ENCODE results near the gene PRR30. TPM values are rescaled to one million over a fixed set of nuclear protein-coding genes. Genes with fewer than 3 reads are reported as not detected.

The PRR30 gene
- polyA plus RNA-seq, 1 of the 3 experiments (the other 2 are of a cell fraction), result not detected

- Histone ChIP-seq H3K36me3 (replicated peaks in 1 of 2; ENCODE audit: control insufficient read depth in 1 of 2, insufficient read depth in 2 of 2, low read length in 1 of 2) (peaks cover 9 to 32% of the 10 kb centered on the region in 2 experiments), H3K9me3 (no peaks in the 10 kb centered on the region), H3K9ac (peak within 1 kb of the TSS; percentile 83), H3K9me2 (no peaks in the 10 kb centered on the region), H3K27me3 (ENCODE audit: insufficient read depth) (0 out of 2 replicates have a peak, but pooled peaks cover 1% of the 10 kb centered on the region), H3K79me2 (ENCODE audit: insufficient read depth) (peaks cover 21% of the 10 kb centered on the region), H2AFZ (ENCODE audit: low read depth) (peak within 1 kb of the TSS; percentile 88), H3K27ac (ENCODE audit: low read depth in 2 of 2, low read length in 1 of 2) (peak within 1 kb of the TSS; percentile 55 to 71; a peak in 3 of 4 replicates), H3K4me2 (peak within 1 kb of the TSS; percentile 91), H4K20me1 (ENCODE audit: insufficient read depth) (peaks cover 9% of the 10 kb centered on the region; the same call in 1 of the 2 replicates), H3K4me3 (ENCODE audit: low read depth in 2 of 2, low read length in 1 of 2) (peak within 1 kb of the TSS; percentile 94 to 97), H3F3A (replicated peaks; ENCODE audit: insufficient read depth) (no peaks in the 10 kb centered on the region), H3K4me1 (ENCODE audit: control insufficient read depth in 1 of 2, insufficient read depth in 2 of 2, low read depth in 1 of 2, low read length in 1 of 2) (peaks cover 7 to 14% of the 10 kb centered on the region in 2 experiments; a peak in 3 of 4 replicates)
- CTCF ChIA-PET, result interaction anchor here (0.8 to 6.3 kb wide), 24 partner anchors 9 to 173 kb away, joined by 3 to 43 read pairs (median 4); partner anchors contain the start of genes ABHD1, CGREF1, EMILIN1 and TCF23
- peak; percentile 100 for DNase-seq
- WGBS (ENCODE audit: low lambda C conversion rate), result 3% methylated on average over 26 of the region's 86 CpGs
- POLR2A ChIA-PET, result interaction anchor here (0.6 to 2.6 kb wide), 8 partner anchors 10 to 73 kb away, joined by 3 to 18 read pairs (median 4); partner anchors contain the start of genes ABHD1, CGREF1 and KHK
- TF ChIP-seq PBX3 (IDR thresholded peaks at IDR 0.05) (no peak), RFX5 (IDR thresholded peaks at IDR 0.05; ENCODE audit: low read length) (no peak), TCF12 (IDR thresholded peaks at IDR 0.05) (no peak), USF2 (IDR thresholded peaks at IDR 0.05; ENCODE audit: borderline replicate concordance, low read depth, low read length) (no peak), CTCF (IDR thresholded peaks at IDR 0.05) (peak; percentile 56), USF1 (IDR thresholded peaks at IDR 0.05; ENCODE audit: borderline replicate concordance, low read depth) (no peak), POLR2AphosphoS5 (IDR thresholded peaks at IDR 0.05; ENCODE audit: low read depth, low read length) (peak; percentile 88), ELF1 (IDR thresholded peaks at IDR 0.05) (no peak), TEAD4 (IDR thresholded peaks at IDR 0.05; ENCODE audit: borderline replicate concordance, insufficient read depth) (no peak), GABPA (IDR thresholded peaks at IDR 0.05; ENCODE audit: low read depth) (no peak; the same call in 1 of the 2 replicates), RCOR1 (IDR thresholded peaks at IDR 0.05; ENCODE audit: low read length) (no peak), GATA2 (CRISPR knock-in tag; IDR thresholded peaks at IDR 0.05) (no peak), FOXM1 (IDR thresholded peaks at IDR 0.05; ENCODE audit: low read depth) (no peak), EP300 (IDR thresholded peaks at IDR 0.05; ENCODE audit: borderline replicate concordance in 1 of 2, low read depth in 1 of 2, low read length in 1 of 2) (no peak), JUND (IDR thresholded peaks at IDR 0.05) (no peak), FOXJ3 (CRISPR knock-in tag; IDR thresholded peaks at IDR 0.05) (no peak), SMC3 (IDR thresholded peaks at IDR 0.05; ENCODE audit: low read depth, low read length) (peak; percentile 24; the same call in 1 of the 2 replicates), CHD2 (IDR thresholded peaks at IDR 0.05; ENCODE audit: low read length, partially characterized antibody) (no peak), YY1 (IDR thresholded peaks at IDR 0.05; ENCODE audit: low read depth) (peak; percentile 97), MAX (IDR thresholded peaks at IDR 0.05; ENCODE audit: low read depth) (peak; percentile 27; the same call in 1 of the 2 replicates), RAD21 (IDR thresholded peaks at IDR 0.05; ENCODE audit: low read length) (peak; percentile 51), MXI1 (IDR thresholded peaks at IDR 0.05; ENCODE audit: low read depth, low read length) (peak; percentile 38; the same call in 1 of the 2 replicates), NFIC (IDR thresholded peaks at IDR 0.05; ENCODE audit: borderline replicate concordance) (no peak), IRF3 (IDR thresholded peaks at IDR 0.05; ENCODE audit: low read depth, low read length) (no peak)
Observed at GRCh38 chr2:27133905-27134780, 5.1 kb downstream of the PRR30 start, which contains the start of gene PREB. Gene PREB (minus strand): TSS chr2:27134636. CDS start chr2:27134421, 215 bp downstream.

All from SK-N-SH (cell line).